Measurements from ENCODE around the gene TXNDC16.

GRCh38 chr14:52417139-52417538, 135.2 kb downstream of the TXNDC16 start:
- TF ChIP-seq, protein P1, sequence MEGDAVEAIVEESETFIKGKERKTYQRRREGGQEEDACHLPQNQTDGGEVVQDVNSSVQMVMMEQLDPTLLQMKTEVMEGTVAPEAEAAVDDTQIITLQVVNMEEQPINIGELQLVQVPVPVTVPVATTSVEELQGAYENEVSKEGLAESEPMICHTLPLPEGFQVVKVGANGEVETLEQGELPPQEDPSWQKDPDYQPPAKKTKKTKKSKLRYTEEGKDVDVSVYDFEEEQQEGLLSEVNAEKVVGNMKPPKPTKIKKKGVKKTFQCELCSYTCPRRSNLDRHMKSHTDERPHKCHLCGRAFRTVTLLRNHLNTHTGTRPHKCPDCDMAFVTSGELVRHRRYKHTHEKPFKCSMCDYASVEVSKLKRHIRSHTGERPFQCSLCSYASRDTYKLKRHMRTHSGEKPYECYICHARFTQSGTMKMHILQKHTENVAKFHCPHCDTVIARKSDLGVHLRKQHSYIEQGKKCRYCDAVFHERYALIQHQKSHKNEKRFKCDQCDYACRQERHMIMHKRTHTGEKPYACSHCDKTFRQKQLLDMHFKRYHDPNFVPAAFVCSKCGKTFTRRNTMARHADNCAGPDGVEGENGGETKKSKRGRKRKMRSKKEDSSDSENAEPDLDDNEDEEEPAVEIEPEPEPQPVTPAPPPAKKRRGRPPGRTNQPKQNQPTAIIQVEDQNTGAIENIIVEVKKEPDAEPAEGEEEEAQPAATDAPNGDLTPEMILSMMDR (tag by site-specific recombination; IDR thresholded peaks at IDR 0.05) = no peak
- no peak for TF ChIP-seq ZFP41 (tag by site-specific recombination; IDR thresholded peaks at IDR 0.05; ENCODE audit: borderline replicate concordance)
- no peak for TF ChIP-seq GLIS2 (tag by site-specific recombination; IDR thresholded peaks at IDR 0.05)
- no peak for TF ChIP-seq ZSCAN23 (tag by site-specific recombination; IDR thresholded peaks at IDR 0.05)
- TF ChIP-seq, protein P2, sequence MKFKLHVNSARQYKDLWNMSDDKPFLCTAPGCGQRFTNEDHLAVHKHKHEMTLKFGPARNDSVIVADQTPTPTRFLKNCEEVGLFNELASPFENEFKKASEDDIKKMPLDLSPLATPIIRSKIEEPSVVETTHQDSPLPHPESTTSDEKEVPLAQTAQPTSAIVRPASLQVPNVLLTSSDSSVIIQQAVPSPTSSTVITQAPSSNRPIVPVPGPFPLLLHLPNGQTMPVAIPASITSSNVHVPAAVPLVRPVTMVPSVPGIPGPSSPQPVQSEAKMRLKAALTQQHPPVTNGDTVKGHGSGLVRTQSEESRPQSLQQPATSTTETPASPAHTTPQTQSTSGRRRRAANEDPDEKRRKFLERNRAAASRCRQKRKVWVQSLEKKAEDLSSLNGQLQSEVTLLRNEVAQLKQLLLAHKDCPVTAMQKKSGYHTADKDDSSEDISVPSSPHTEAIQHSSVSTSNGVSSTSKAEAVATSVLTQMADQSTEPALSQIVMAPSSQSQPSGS (tag by site-specific recombination; IDR thresholded peaks at IDR 0.05; ENCODE audit: low read depth) = no peak
- TF ChIP-seq, protein P3, sequence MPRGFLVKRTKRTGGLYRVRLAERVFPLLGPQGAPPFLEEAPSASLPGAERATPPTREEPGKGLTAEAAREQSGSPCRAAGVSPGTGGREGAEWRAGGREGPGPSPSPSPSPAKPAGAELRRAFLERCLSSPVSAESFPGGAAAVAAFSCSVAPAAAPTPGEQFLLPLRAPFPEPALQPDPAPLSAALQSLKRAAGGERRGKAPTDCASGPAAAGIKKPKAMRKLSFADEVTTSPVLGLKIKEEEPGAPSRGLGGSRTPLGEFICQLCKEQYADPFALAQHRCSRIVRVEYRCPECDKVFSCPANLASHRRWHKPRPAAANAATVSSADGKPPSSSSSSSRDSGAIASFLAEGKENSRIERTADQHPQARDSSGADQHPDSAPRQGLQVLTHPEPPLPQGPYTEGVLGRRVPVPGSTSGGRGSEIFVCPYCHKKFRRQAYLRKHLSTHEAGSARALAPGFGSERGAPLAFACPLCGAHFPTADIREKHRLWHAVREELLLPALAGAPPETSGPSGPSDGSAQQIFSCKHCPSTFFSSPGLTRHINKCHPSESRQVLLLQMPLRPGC (tag by site-specific recombination; IDR thresholded peaks at IDR 0.05) = no peak
- TF ChIP-seq ZNF239 (tag by site-specific recombination; IDR thresholded peaks at IDR 0.05) = no peak
- TF ChIP-seq ZNF530 (tag by site-specific recombination; IDR thresholded peaks at IDR 0.05; ENCODE audit: low read depth) = no peak

Measured in HEK293 (cell line).